Measurements from ENCODE around the gene TIMM22. TPM values are rescaled to one million over a fixed set of nuclear protein-coding genes. Genes with fewer than 3 reads are reported as not detected.

The TIMM22 gene
- polyA plus RNA-seq, 1 experiment = 14.3 TPM

- peaks cover 8% of the 10 kb centered on the region for H3K36me3 ChIP-seq (ENCODE audit: control insufficient read depth, insufficient read depth, low read length)
- CTCF ChIA-PET = interaction anchor here (2.9 to 5.2 kb wide), 2 partner anchors 16 to 58 kb away, joined by 47 to 54 read pairs; partner anchors contain the start of gene NXN
- H3K4me3 ChIP-seq (ENCODE audit: low read depth, low read length) = peak overlapping the region; percentile 100
- POLR2A ChIA-PET = interaction anchor here (0.6 kb wide), 1 partner anchor 470 kb away, joined by 7 read pairs; no protein-coding TSS in a partner anchor
- DNase-seq (ENCODE audit: low read depth) = no peak
- no peaks in the 10 kb centered on the region for H3K27me3 ChIP-seq (ENCODE audit: control insufficient read depth, insufficient read depth, low read length)
- no peak for TF ChIP-seq CTCF (IDR thresholded peaks at IDR 0.05; ENCODE audit: insufficient read depth, low read depth, low read length)
Measured at GRCh38 chr17:998111-998510, 1.2 kb downstream of the TIMM22 start.

- POLR2A ChIA-PET = interaction anchor here (0.6 kb wide), 2 partner anchors 167 to 248 kb away, joined by 3 read pairs; no protein-coding TSS in a partner anchor
- CTCF ChIA-PET = interaction anchor here (0.5 to 5.2 kb wide), 10 partner anchors 17 to 301 kb away, joined by 3 to 54 read pairs (median 4); partner anchors contain the start of gene NXN
- DNase-seq (ENCODE audit: low read depth) = no peak
- Histone ChIP-seq H3K36me3 (ENCODE audit: control insufficient read depth, insufficient read depth, low read length) (peaks cover 16% of the 10 kb centered on the region), H3K27me3 (ENCODE audit: control insufficient read depth, insufficient read depth, low read length) (no peaks in the 10 kb centered on the region), H3K4me3 (ENCODE audit: low read depth, low read length) (no peak overlapping the region)
- 0 out of 2 replicates have a peak, but pooled peaks have one; percentile 28 for TF ChIP-seq CTCF (IDR thresholded peaks at IDR 0.05; ENCODE audit: insufficient read depth, low read depth, low read length)
Measured at GRCh38 chr17:1000597-1001461, 3.9 kb downstream of the TIMM22 start.

- ChIA-PET CTCF (interaction anchor here (0.6 to 5.2 kb wide), 7 partner anchors 22 to 302 kb away, joined by 3 to 54 read pairs (median 3); partner anchors contain the start of gene NXN), POLR2A (interaction anchor here (0.6 kb wide), 2 partner anchors 168 to 249 kb away, joined by 3 read pairs; no protein-coding TSS in a partner anchor)
- H3K36me3 ChIP-seq (ENCODE audit: control insufficient read depth, insufficient read depth, low read length) = peaks cover 19% of the 10 kb centered on the region
- no peaks in the 10 kb centered on the region for H3K27me3 ChIP-seq (ENCODE audit: control insufficient read depth, insufficient read depth, low read length)
- no peak for TF ChIP-seq CTCF (IDR thresholded peaks at IDR 0.05; ENCODE audit: insufficient read depth, low read depth, low read length)
- H3K4me3 ChIP-seq (ENCODE audit: low read depth, low read length) = no peak overlapping the region
- peak; percentile 44 for DNase-seq (ENCODE audit: low read depth)
Measured at GRCh38 chr17:1001640-1002411, 4.9 kb downstream of the TIMM22 start.

- Histone ChIP-seq H3K36me3 (ENCODE audit: control insufficient read depth, insufficient read depth, low read length) (peaks cover 22% of the 10 kb centered on the region), H3K4me3 (ENCODE audit: low read depth, low read length) (no peak overlapping the region), H3K27me3 (ENCODE audit: control insufficient read depth, insufficient read depth, low read length) (no peaks in the 10 kb centered on the region)
- ChIA-PET CTCF (interaction anchor here (1.0 to 5.2 kb wide), 3 partner anchors 54 to 250 kb away, joined by 3 to 54 read pairs (median 5); no protein-coding TSS in a partner anchor), POLR2A (interaction anchor here (0.5 kb wide), 1 partner anchor 600 kb away, joined by 3 read pairs; no protein-coding TSS in a partner anchor)
- no peak for DNase-seq (ENCODE audit: low read depth)
- TF ChIP-seq CTCF (IDR thresholded peaks at IDR 0.05; ENCODE audit: insufficient read depth, low read depth, low read length) = no peak
Measured at GRCh38 chr17:1002412-1002753, 5.5 kb downstream of the TIMM22 start.

Measured in BJ (cell line).